Uterus (tissue), 2 donors: ENCODE measurements around the gene EP400.
A peak's percentile ranks its signal among the peaks of the same experiment; 100 is the strongest.

Experiments
- POLR2A ChIP-seq, 2 donors: fragments of 450-650 bp; IDR thresholded peaks; one replicate each; pipeline ENCODE4 v1.6.1; 2016; ENCODE audit warnings: antibody characterized with exemption in 2 of 2, mild to moderate bottlenecking in 1 of 2, moderate library complexity in 1 of 2
- TF ChIP-seq, protein P1 (sequence below), 4 experiments: fragments of 200-600 bp in 2 of 4; fragments of 450-650 bp in 2 of 4; sonication (generic) in 2 of 4; IDR thresholded peaks; one replicate each; pipeline ENCODE4 v1.5.1; 2016 to 2019; ENCODE audit warnings: antibody characterized with exemption in 4 of 4, mild to moderate bottlenecking in 2 of 4, moderate library complexity in 1 of 4

GRCh38 chr12:131949431-131950181, at the start of gene EP400:
- TF ChIP-seq, protein P1, sequence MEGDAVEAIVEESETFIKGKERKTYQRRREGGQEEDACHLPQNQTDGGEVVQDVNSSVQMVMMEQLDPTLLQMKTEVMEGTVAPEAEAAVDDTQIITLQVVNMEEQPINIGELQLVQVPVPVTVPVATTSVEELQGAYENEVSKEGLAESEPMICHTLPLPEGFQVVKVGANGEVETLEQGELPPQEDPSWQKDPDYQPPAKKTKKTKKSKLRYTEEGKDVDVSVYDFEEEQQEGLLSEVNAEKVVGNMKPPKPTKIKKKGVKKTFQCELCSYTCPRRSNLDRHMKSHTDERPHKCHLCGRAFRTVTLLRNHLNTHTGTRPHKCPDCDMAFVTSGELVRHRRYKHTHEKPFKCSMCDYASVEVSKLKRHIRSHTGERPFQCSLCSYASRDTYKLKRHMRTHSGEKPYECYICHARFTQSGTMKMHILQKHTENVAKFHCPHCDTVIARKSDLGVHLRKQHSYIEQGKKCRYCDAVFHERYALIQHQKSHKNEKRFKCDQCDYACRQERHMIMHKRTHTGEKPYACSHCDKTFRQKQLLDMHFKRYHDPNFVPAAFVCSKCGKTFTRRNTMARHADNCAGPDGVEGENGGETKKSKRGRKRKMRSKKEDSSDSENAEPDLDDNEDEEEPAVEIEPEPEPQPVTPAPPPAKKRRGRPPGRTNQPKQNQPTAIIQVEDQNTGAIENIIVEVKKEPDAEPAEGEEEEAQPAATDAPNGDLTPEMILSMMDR (IDR thresholded peaks at IDR 0.05) = peak; percentile 33 to 89 (median 80)
- TF ChIP-seq POLR2A (IDR thresholded peaks at IDR 0.05) = peak; percentile 17 to 56
